IMR-90 (cell line): ENCODE data around the gene ZNF26. TPM values are rescaled to one million over a fixed set of nuclear protein-coding genes. Genes with fewer than 3 reads are reported as not detected.
"Not testable (repeated sequence)": the region's sequence is repeated elsewhere in the genome, so short reads cannot be mapped to it uniquely, and the experiment has no call there.

Experiments used
- ATAC-seq: fragments of 200-7000 bp; cut with Tn5 transposase; 2 replicates; pipeline ENCODE4 v1.9.1; 2020; ENCODE audit warnings: low read depth, mild to moderate bottlenecking, moderate library complexity
- BruUV-seq: library from RNA; stranded (reverse); fragments of 400-500 nt; replicated peaks from 2 replicates; lab custom pipeline; 2021; lab: Mats Ljungman, UMichigan
- CTCF ChIA-PET: fragments of 300-600 bp; formaldehyde crosslinking; extraction: SDS; loops from one replicate; lab custom pipeline; 2021; ENCODE audit warnings: antibody characterized with exemption; lab: Yijun Ruan, JAX
- POLR2A ChIA-PET: fragments of 300-600 bp; sonication (Branson Sonifier 250); formaldehyde crosslinking; loops from one replicate; lab custom pipeline; 2022; ENCODE audit warnings: antibody characterized with exemption; ENCODE audit not compliant: unreplicated experiment; lab: Charles Lee
- DNase-seq: peaks from one replicate; pipeline ENCODE4 v3.0.0; 2013
- H2AFZ ChIP-seq: replicated peaks from 2 replicates; pipeline ENCODE3; 2013; ENCODE audit warnings: low read length, mild to moderate bottlenecking; ENCODE audit not compliant: poor library complexity
- H2AK5ac ChIP-seq: 2 replicates; pipeline ENCODE4 v1.6.1; 2013; ENCODE audit warnings: low read depth, low read length, inconsistent platforms
- H2AK9ac ChIP-seq: replicated peaks from 2 replicates; pipeline ENCODE3; 2013; ENCODE audit warnings: mild to moderate bottlenecking, low read depth, low read length, moderate library complexity; ENCODE audit not compliant: poor library complexity
- H2BK120ac ChIP-seq: 2 replicates; pipeline ENCODE4 v1.6.1; 2013; ENCODE audit warnings: low read depth, low read length, inconsistent platforms
- H2BK15ac ChIP-seq: 3 replicates; pipeline ENCODE4 v1.6.1; 2013; ENCODE audit warnings: low read depth, low read length, inconsistent platforms
- H2BK20ac ChIP-seq: 2 replicates; pipeline ENCODE4 v1.6.1; 2013; ENCODE audit warnings: low read depth, mild to moderate bottlenecking, inconsistent platforms, low read length, moderate library complexity
- H2BK5ac ChIP-seq: 2 replicates; pipeline ENCODE4 v1.6.1; 2013; ENCODE audit warnings: mild to moderate bottlenecking, low read depth, low read length, inconsistent platforms; ENCODE audit not compliant: poor library complexity, severe bottlenecking
- H3K14ac ChIP-seq: replicated peaks from 2 replicates; pipeline ENCODE4 v1.6.1; 2013; ENCODE audit warnings: low read depth, low read length, inconsistent platforms
- H3K18ac ChIP-seq: 2 replicates; pipeline ENCODE4 v1.6.1; 2013; ENCODE audit warnings: low read depth, low read length, control low read depth
- H3K23ac ChIP-seq: 2 replicates; pipeline ENCODE4 v1.6.1; 2013; ENCODE audit warnings: low read depth, low read length, inconsistent platforms
- H3K27ac ChIP-seq: 2 replicates; pipeline ENCODE4 v1.5.1; 2013; ENCODE audit warnings: mild to moderate bottlenecking, control low read depth, low read length; ENCODE audit not compliant: insufficient read depth
- H3K27me3 ChIP-seq: 2 replicates; pipeline ENCODE4 v1.6.1; 2013; ENCODE audit warnings: low read length; ENCODE audit not compliant: control insufficient read depth, insufficient read depth
- H3K36me3 ChIP-seq: 2 replicates; pipeline ENCODE4 v1.6.1; 2013; ENCODE audit warnings: low read length, mixed read lengths; ENCODE audit not compliant: control insufficient read depth, insufficient read depth
- H3K4ac ChIP-seq: 2 replicates; pipeline ENCODE4 v1.6.1; 2013; ENCODE audit warnings: low read depth, low read length, inconsistent platforms
- H3K4me1 ChIP-seq: 2 replicates; pipeline ENCODE4 v1.6.1; 2013; ENCODE audit warnings: low read length, mixed read lengths; ENCODE audit not compliant: control insufficient read depth, insufficient read depth
- H3K4me2 ChIP-seq: 2 replicates; pipeline ENCODE4 v1.6.1; 2013; ENCODE audit warnings: low read depth, mild to moderate bottlenecking, control low read depth, low read length, moderate library complexity
- H3K4me3 ChIP-seq: 2 replicates; pipeline ENCODE4 v1.5.1; 2013; ENCODE audit warnings: low read depth, mild to moderate bottlenecking, control low read depth, low read length, moderate library complexity; ENCODE audit not compliant: insufficient read depth
- H3K56ac ChIP-seq: 2 replicates; pipeline ENCODE4 v1.6.1; 2013; ENCODE audit warnings: low read length, inconsistent platforms; ENCODE audit not compliant: insufficient read depth; ENCODE audit errors: extremely low read depth
- H3K79me1 ChIP-seq, 2 experiments: 2 replicates each; pipeline ENCODE4 v1.6.1; 2013; ENCODE audit warnings: low read length in 2 of 2, inconsistent platforms in 1 of 2, low read depth in 1 of 2
- H3K9ac ChIP-seq: 2 replicates; pipeline ENCODE4 v1.6.1; 2013; ENCODE audit warnings: low read depth, low read length, control low read depth
- H3K9me1 ChIP-seq: 2 replicates; pipeline ENCODE4 v1.6.1; 2013; ENCODE audit warnings: low read length, inconsistent platforms; ENCODE audit not compliant: insufficient read depth
- H3K9me3 ChIP-seq: 2 replicates; pipeline ENCODE4 v1.6.1; 2013; ENCODE audit warnings: low read length; ENCODE audit not compliant: control insufficient read depth, insufficient read depth
- H4K20me1 ChIP-seq: 2 replicates; pipeline ENCODE4 v1.6.1; 2013; ENCODE audit warnings: low read length, inconsistent platforms; ENCODE audit not compliant: insufficient read depth
- H4K5ac ChIP-seq: 2 replicates; pipeline ENCODE4 v1.6.1; 2013; ENCODE audit warnings: mild to moderate bottlenecking, low read depth, low read length, control low read depth
- H4K8ac ChIP-seq, 2 experiments: 2 replicates each; pipeline ENCODE4 v1.6.1; 2013; ENCODE audit warnings: low read depth in 2 of 2, low read length in 2 of 2, control low read depth in 1 of 2, inconsistent platforms in 1 of 2
- H4K91ac ChIP-seq: 2 replicates; pipeline ENCODE4 v1.6.1; 2013; ENCODE audit warnings: low read depth, low read length, inconsistent platforms; ENCODE audit not compliant: insufficient read depth
- WGBS, 2 experiments: methylation state at CpG; one replicate each; pipeline versions ENCODE4 v1.1.5 to v1.1.7; 2013; ENCODE audit warnings: missing lambda C conversion rate in 2 of 2; ENCODE audit not compliant: insufficient read length in 1 of 2; ENCODE audit errors: extremely low coverage in 2 of 2; 5-methylcytosine and 5-hydroxymethylcytosine counted together
- dilution Hi-C: fragments of 300-500 bp; cut with HindIII; formaldehyde crosslinking; loops from one replicate; pipeline ENCODE4 v1.14.3; 2018; ENCODE audit warnings: low sequenced_read_pairs; ENCODE audit not compliant: unreplicated experiment
- in situ Hi-C: fragments of 300-500 bp; cut with MboI; formaldehyde crosslinking; loops from 3 replicates; pipeline ENCODE4 v1.14.3; 2019; ENCODE audit warnings: low sequenced_read_pairs, inconsistent platforms, mixed read lengths
- intact Hi-C: fragments of 100-400 bp; cut with micrococcal nuclease; formaldehyde crosslinking; loops from 2 replicates; pipeline ENCODE4 v1.10.0; 2022
- polyA plus RNA-seq, 3 experiments: library from polyadenylated mRNA; depleted of rRNA; stranded (reverse); fragments of >200 nt; gene quantifications; 2 replicates each; pipeline ENCODE4 v1.2.3, GENCODE V29; 2012; ENCODE audit warnings: low replicate concordance in 1 of 3
- total RNA-seq: library from RNA; depleted of rRNA; stranded (reverse); fragments of >200 nt; gene quantifications from 2 replicates; pipeline ENCODE4 v1.2.3, GENCODE V29; 2012
- TF ChIP-seq, protein P1 (sequence below): conservative IDR thresholded peaks from 2 replicates; pipeline ENCODE4 v1.5.1; 2012; ENCODE audit warnings: mild to moderate bottlenecking, low read depth, low read length, improper control_type of control experiment

The ZNF26 gene
- total and polyA plus RNA-seq, 2 of the 4 experiments (the other 2 are of a cell fraction) = 6.3 to 11.8 TPM

DNA sequence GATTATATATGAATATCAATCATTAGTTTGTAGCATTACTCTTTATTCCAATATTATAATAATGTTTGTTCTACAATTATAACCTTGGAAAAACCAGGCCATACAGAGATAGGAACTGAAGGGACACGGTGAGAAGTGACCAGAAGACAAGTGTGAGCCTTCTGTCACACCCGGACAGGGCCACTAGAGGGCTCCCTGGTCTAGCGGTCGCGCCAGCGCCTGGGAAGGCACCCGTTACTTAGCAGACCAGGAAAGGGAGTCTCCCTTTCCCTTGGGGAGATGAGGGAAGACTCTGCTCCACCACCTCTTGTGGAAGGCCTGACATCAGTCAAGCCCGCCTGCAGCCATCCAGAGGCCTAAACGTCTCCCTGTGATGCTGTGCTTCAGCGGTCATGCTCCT lies 22.2 kb upstream of the ZNF26 start:
- H2AK5ac ChIP-seq, ATAC-seq, BruUV-seq, H3K4me2 ChIP-seq, H2BK15ac ChIP-seq, H4K91ac ChIP-seq, H3K9ac ChIP-seq, dilution Hi-C loops, H2AK9ac ChIP-seq, H3K4ac ChIP-seq, H3K79me1 ChIP-seq, H3K18ac ChIP-seq, H4K5ac ChIP-seq, H2BK20ac ChIP-seq, H2AFZ ChIP-seq, H3K4me1 ChIP-seq, H3K27ac ChIP-seq, CTCF ChIA-PET, H3K56ac ChIP-seq, H3K27me3 ChIP-seq, H3K9me1 ChIP-seq, H3K14ac ChIP-seq, DNase-seq, H3K23ac ChIP-seq, H4K20me1 ChIP-seq, POLR2A ChIA-PET, H2BK120ac ChIP-seq, H3K4me3 ChIP-seq, H3K36me3 ChIP-seq, intact Hi-C loops, H4K8ac ChIP-seq, in situ Hi-C loops, H2BK5ac ChIP-seq: not testable (repeated sequence)
- no CpG with 5 or more reads among the region's 10 CpGs for WGBS, 2 experiments
- TF ChIP-seq, protein P1, sequence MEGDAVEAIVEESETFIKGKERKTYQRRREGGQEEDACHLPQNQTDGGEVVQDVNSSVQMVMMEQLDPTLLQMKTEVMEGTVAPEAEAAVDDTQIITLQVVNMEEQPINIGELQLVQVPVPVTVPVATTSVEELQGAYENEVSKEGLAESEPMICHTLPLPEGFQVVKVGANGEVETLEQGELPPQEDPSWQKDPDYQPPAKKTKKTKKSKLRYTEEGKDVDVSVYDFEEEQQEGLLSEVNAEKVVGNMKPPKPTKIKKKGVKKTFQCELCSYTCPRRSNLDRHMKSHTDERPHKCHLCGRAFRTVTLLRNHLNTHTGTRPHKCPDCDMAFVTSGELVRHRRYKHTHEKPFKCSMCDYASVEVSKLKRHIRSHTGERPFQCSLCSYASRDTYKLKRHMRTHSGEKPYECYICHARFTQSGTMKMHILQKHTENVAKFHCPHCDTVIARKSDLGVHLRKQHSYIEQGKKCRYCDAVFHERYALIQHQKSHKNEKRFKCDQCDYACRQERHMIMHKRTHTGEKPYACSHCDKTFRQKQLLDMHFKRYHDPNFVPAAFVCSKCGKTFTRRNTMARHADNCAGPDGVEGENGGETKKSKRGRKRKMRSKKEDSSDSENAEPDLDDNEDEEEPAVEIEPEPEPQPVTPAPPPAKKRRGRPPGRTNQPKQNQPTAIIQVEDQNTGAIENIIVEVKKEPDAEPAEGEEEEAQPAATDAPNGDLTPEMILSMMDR = peak; percentile 15; the same call in 1 of the 2 replicates
- H3K9me3 ChIP-seq = peaks cover 32% of the 10 kb centered on the region
